ENCODE results near the gene ULK2. TPM values are rescaled to one million over a fixed set of nuclear protein-coding genes. Genes with fewer than 3 reads are reported as not detected.
A peak's percentile ranks its signal among the peaks of the same experiment; 100 is the strongest.

Gene ULK2
- total and polyA plus RNA-seq, 2 of the 13 experiments (the other 11 are each of a cell fraction or from before 2014, with no cell fraction given): 0.01 TPM; not detected in 1

DNA sequence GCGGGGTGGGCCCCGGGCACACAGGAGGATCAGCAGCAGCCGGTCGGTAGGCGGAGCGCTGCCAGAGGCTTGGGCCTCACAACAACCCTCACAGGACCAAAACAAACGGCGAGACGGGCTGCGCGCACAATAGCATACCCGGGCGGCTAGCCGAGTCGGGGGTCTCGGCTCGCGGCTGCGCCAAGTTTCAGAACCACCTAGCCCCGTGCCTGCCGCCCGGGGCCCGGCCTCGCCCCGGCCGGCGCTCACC, 732 bp downstream of the ULK2 start:
- no peak for FAIRE-seq
- DNase-seq (ENCODE audit: low spot score): peak; percentile 9
- ChIA-PET POLR2A (no interaction called here), CTCF (ENCODE audit: low intra/inter-chr PET ratio, low total read pairs) (no interaction called here)
- Histone ChIP-seq H4K20me1 (ENCODE audit: insufficient read depth, low read length) (no peaks in the 10 kb centered on the region), H3K27me3 (ENCODE audit: control insufficient read depth in 1 of 2, insufficient read depth in 2 of 2, low read length in 2 of 2) (peaks cover 0 to 4% of the 10 kb centered on the region in 2 experiments; a peak in 1 of 5 replicates), H3K36me3 (replicated peaks in 1 of 2; ENCODE audit: control insufficient read depth in 1 of 2, insufficient read depth in 2 of 2, low read length in 2 of 2) (no peaks in the 10 kb centered on the region), H3K4me1 (ENCODE audit: insufficient read depth, low read length) (peaks cover 8% of the 10 kb centered on the region), H3K9me3 (ENCODE audit: low read length) (no peaks in the 10 kb centered on the region), H3K79me2 (ENCODE audit: insufficient read depth, low read length) (no peaks in the 10 kb centered on the region), H3K4me2 (ENCODE audit: low read depth, low read length) (peak overlapping the region; percentile 88), H3K9ac (ENCODE audit: insufficient read depth, low read depth, low read length) (peak overlapping the region; percentile 54; the same call in 1 of the 2 replicates), H3K4me3 (replicated peaks in 1 of 3; ENCODE audit: insufficient read depth in 1 of 3, low read depth in 2 of 3, low read length in 3 of 3) (peak overlapping the region; percentile 50 to 75 (median 57)), H3K27ac (ENCODE audit: extremely low read length, insufficient read depth, low read length) (no peak overlapping the region), H2AFZ (ENCODE audit: low read length) (no peak overlapping the region)
- intact Hi-C loops (cut with micrococcal nuclease; ENCODE audit: unreplicated experiment) (no loop called here), in situ Hi-C loops (cut with HindIII; ENCODE audit: extremely low pct_ligation_motif_present, low pct_unique_long_range_greater_than_20kb) (no loop called here)
- ATAC-seq: peak; percentile 89
- no TSS peak for BruUV-seq (replicated peaks)
- 0% methylated on average over 1 of the region's 27 CpGs for WGBS (ENCODE audit: low lambda C conversion rate)
- no peak for TF ChIP-seq PCBP2 (optimal IDR thresholded peaks at IDR 0.05; ENCODE audit: low read depth, low read length, poor library complexity, severe bottlenecking)
- no peak for TF ChIP-seq TCF12 (IDR thresholded peaks at IDR 0.05)
- TF ChIP-seq TCF12 (CRISPR knock-in tag; IDR thresholded peaks at IDR 0.05): no peak
- TF ChIP-seq ZNF800 (CRISPR knock-in tag; IDR thresholded peaks at IDR 0.05): 0 out of 2 replicates have a peak, but pooled peaks have one; percentile 39
- TF ChIP-seq CREM (IDR thresholded peaks at IDR 0.05): no peak
- TF ChIP-seq CREM (CRISPR knock-in tag; IDR thresholded peaks at IDR 0.05): no peak
- no peak for TF ChIP-seq SMARCE1 (IDR thresholded peaks at IDR 0.05; ENCODE audit: borderline replicate concordance)
- no peak for TF ChIP-seq ZNF782 (CRISPR knock-in tag; IDR thresholded peaks at IDR 0.05; ENCODE audit: borderline replicate concordance)
- TF ChIP-seq STAG1 (CRISPR knock-in tag; IDR thresholded peaks at IDR 0.05): peak; percentile 27; the same call in 1 of the 2 replicates
- no peak for TF ChIP-seq EHMT2 (IDR thresholded peaks at IDR 0.05; ENCODE audit: borderline replicate concordance, low read depth, low read length)
- peak; percentile 55; the same call in 1 of the 2 replicates for TF ChIP-seq GABPB1 (CRISPR knock-in tag; IDR thresholded peaks at IDR 0.05)
- TF ChIP-seq THAP8 (CRISPR knock-in tag; IDR thresholded peaks at IDR 0.05; ENCODE audit: borderline replicate concordance): no peak
- TF ChIP-seq CHD2 (IDR thresholded peaks at IDR 0.05; ENCODE audit: low read depth, low read length): no peak
- TF ChIP-seq, protein P1, sequence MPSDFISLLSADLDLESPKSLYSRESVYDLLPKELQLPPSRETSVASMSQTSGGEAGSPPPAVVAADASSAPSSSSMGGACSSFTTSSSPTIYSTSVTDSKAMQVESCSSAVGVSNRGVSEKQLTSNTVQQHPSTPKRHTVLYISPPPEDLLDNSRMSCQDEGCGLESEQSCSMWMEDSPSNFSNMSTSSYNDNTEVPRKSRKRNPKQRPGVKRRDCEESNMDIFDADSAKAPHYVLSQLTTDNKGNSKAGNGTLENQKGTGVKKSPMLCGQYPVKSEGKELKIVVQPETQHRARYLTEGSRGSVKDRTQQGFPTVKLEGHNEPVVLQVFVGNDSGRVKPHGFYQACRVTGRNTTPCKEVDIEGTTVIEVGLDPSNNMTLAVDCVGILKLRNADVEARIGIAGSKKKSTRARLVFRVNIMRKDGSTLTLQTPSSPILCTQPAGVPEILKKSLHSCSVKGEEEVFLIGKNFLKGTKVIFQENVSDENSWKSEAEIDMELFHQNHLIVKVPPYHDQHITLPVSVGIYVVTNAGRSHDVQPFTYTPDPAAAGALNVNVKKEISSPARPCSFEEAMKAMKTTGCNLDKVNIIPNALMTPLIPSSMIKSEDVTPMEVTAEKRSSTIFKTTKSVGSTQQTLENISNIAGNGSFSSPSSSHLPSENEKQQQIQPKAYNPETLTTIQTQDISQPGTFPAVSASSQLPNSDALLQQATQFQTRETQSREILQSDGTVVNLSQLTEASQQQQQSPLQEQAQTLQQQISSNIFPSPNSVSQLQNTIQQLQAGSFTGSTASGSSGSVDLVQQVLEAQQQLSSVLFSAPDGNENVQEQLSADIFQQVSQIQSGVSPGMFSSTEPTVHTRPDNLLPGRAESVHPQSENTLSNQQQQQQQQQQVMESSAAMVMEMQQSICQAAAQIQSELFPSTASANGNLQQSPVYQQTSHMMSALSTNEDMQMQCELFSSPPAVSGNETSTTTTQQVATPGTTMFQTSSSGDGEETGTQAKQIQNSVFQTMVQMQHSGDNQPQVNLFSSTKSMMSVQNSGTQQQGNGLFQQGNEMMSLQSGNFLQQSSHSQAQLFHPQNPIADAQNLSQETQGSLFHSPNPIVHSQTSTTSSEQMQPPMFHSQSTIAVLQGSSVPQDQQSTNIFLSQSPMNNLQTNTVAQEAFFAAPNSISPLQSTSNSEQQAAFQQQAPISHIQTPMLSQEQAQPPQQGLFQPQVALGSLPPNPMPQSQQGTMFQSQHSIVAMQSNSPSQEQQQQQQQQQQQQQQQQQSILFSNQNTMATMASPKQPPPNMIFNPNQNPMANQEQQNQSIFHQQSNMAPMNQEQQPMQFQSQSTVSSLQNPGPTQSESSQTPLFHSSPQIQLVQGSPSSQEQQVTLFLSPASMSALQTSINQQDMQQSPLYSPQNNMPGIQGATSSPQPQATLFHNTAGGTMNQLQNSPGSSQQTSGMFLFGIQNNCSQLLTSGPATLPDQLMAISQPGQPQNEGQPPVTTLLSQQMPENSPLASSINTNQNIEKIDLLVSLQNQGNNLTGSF (CRISPR knock-in tag; IDR thresholded peaks at IDR 0.05): peak; percentile 56; the same call in 1 of the 2 replicates
- TF ChIP-seq ZSCAN22 (CRISPR knock-in tag; IDR thresholded peaks at IDR 0.05): no peak
- no peak for TF ChIP-seq SMAD9 (CRISPR knock-in tag; IDR thresholded peaks at IDR 0.05)
- no peak for TF ChIP-seq FOXA3 (CRISPR knock-in tag; IDR thresholded peaks at IDR 0.05)
- TF ChIP-seq, protein P2, sequence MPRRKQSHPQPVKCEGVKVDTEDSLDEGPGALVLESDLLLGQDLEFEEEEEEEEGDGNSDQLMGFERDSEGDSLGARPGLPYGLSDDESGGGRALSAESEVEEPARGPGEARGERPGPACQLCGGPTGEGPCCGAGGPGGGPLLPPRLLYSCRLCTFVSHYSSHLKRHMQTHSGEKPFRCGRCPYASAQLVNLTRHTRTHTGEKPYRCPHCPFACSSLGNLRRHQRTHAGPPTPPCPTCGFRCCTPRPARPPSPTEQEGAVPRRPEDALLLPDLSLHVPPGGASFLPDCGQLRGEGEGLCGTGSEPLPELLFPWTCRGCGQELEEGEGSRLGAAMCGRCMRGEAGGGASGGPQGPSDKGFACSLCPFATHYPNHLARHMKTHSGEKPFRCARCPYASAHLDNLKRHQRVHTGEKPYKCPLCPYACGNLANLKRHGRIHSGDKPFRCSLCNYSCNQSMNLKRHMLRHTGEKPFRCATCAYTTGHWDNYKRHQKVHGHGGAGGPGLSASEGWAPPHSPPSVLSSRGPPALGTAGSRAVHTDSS (CRISPR knock-in tag; conservative IDR thresholded peaks at IDR 0.05): no peak

Data from HepG2 (cell line).